Right lobe of liver (tissue), 6 donors: Measurements from ENCODE around the gene ZBTB16. TPM values are rescaled to one million over a fixed set of nuclear protein-coding genes. Genes with fewer than 3 reads are reported as not detected.

Experiments
- ATAC-seq, 4 donors: fragments of 200-7000 bp; cut with Tn5 transposase; one replicate each; pipeline ENCODE4 v1.9.1; 2020; ENCODE audit warnings: mild to moderate bottlenecking in 4 of 4, moderate library complexity in 4 of 4
- DNase-seq, 3 donors: peaks; one replicate each; pipeline ENCODE4 v3.0.0-alpha.2; 2020
- H3K27ac ChIP-seq, 3 donors: fragments of 200-600 bp; one replicate each; pipeline ENCODE4 v1.8.0; 2022
- H3K27me3 ChIP-seq, 2 donors: fragments of 200-600 bp; one replicate each; pipeline ENCODE4 v1.8.0; 2022
- H3K36me3 ChIP-seq, 4 donors: fragments of 200-600 bp; sonication (generic) in 1 of 4; one replicate each; pipeline versions ENCODE4 v1.5.1 to v1.8.0; 2017 to 2022; ENCODE audit warnings: control low read depth in 1 of 4
- H3K4me1 ChIP-seq, 4 donors: fragments of 200-600 bp; sonication (generic) in 1 of 4; one replicate each; pipeline versions ENCODE4 v1.5.1 to v1.8.0; 2017 to 2022; ENCODE audit warnings: control low read depth in 1 of 4
- H3K4me3 ChIP-seq, 3 donors: fragments of 200-600 bp; one replicate each; pipeline ENCODE4 v1.8.0; 2022
- H3K9me3 ChIP-seq, 4 donors: fragments of 200-600 bp; sonication (generic) in 1 of 4; one replicate each; pipeline versions ENCODE4 v1.5.1 to v1.8.0; 2017 to 2022; ENCODE audit warnings: control low read depth in 1 of 4
- CTCF ChIP-seq, 4 donors: fragments of 200-600 bp in 3 of 4; fragments of 450-650 bp in 1 of 4; IDR thresholded peaks; one replicate each; pipeline versions ENCODE4 v1.5.1 to v1.8.0; 2016 to 2022; ENCODE audit warnings: antibody characterized with exemption in 4 of 4, mild to moderate bottlenecking in 2 of 4
- POLR2A ChIP-seq: fragments of 450-650 bp; IDR thresholded peaks from one replicate; pipeline ENCODE4 v1.6.1; 2017; ENCODE audit warnings: antibody characterized with exemption, mild to moderate bottlenecking
- WGBS: methylation state at CpG from one replicate; pipeline ENCODE4 v1.1.6; 2018; ENCODE audit warnings: low coverage, low lambda C conversion rate; ENCODE audit not compliant: insufficient coverage; ENCODE audit errors: missing lambda C conversion rate; 5-methylcytosine and 5-hydroxymethylcytosine counted together
- intact Hi-C, 2 donors: fragments of 100-400 bp; cut with DNase I; formaldehyde crosslinking; loops; one replicate each; pipeline versions ENCODE4 v1.11.2 to v1.14.1; 2022
- total RNA-seq, 6 experiments: library from RNA; depleted of rRNA in 2 of 6; stranded (reverse); fragments of >200 nt in 2 of 6; fragmentation: NEBNext Ultra II Directional in 3 of 6; extraction: Animal tissue kit (Norgen Biotek cat#: 25700) in 3 of 6; gene quantifications; one replicate each; pipeline versions ENCODE4 v1.1.0 to v1.2.4, GENCODE V29; 2016 to 2023
- donor health status: DM: no; HTN: yes; CAD: no.
- donor health status: DM: no; HTN: no; CAD: no.
- donor health status: DM: no; HTN: no; CAD: no.
- donor health status: DM: no; HTN: yes; CAD: no.
- donor health status: DM: no; HTN: yes; CAD: no.

ZBTB16 gene
- total RNA-seq, 6 experiments from 2014 or later, result 13.1 to 205 (median 52.2) TPM

GRCh38 chr11:114063149-114063828 is 3.8 kb downstream of the ZBTB16 start:
- ATAC-seq (no peak), DNase-seq (no peak)
- no peaks in the 10 kb centered on the region for H3K9me3 ChIP-seq
- TF ChIP-seq CTCF (IDR thresholded peaks at IDR 0.05) (no peak), POLR2A (no peak)
- H3K4me3 ChIP-seq, result peak overlapping the region in 1 of 3 donors; percentile 32
- H3K27me3 ChIP-seq, result no peaks in the 10 kb centered on the region
- H3K36me3 ChIP-seq, result peaks cover 0 to 52% (median 25%) of the 10 kb centered on the region in 4 donors
- peaks cover 0 to 50% (median 28%) of the 10 kb centered on the region in 4 donors for H3K4me1 ChIP-seq
- 91% methylated on average over 8 of the region's 26 CpGs for WGBS
- intact Hi-C loops, result loop anchor here in 1 of 2 donors (10.0 kb wide), 1 partner anchor 92 kb away; no protein-coding TSS in a partner anchor
- H3K27ac ChIP-seq, result peak overlapping the region in 2 of 3 donors; percentile 93 to 100

- no peak for ATAC-seq
- H3K27ac ChIP-seq, result peak overlapping the region in 2 of 3 donors; percentile 93 to 100
- WGBS, result no CpG with 5 or more reads among the region's 8 CpGs
Observed at GRCh38 chr11:114063829-114064201, 4.3 kb downstream of the ZBTB16 start.

GRCh38 chr11:114064216-114064615 is 4.7 kb downstream of the ZBTB16 start:
- Histone ChIP-seq H3K9me3 (no peaks in the 10 kb centered on the region), H3K4me1 (peaks cover 0 to 46% (median 26%) of the 10 kb centered on the region in 4 donors), H3K36me3 (peaks cover 0 to 56% (median 29%) of the 10 kb centered on the region in 4 donors), H3K27me3 (no peaks in the 10 kb centered on the region), H3K4me3 (peak overlapping the region in 2 of 3 donors; percentile 26 to 32), H3K27ac (peak overlapping the region in 2 of 3 donors; percentile 93 to 100)
- intact Hi-C loops, result loop anchor here in 1 of 2 donors (10.0 kb wide), 1 partner anchor 91 kb away; no protein-coding TSS in a partner anchor
- TF ChIP-seq POLR2A (no peak), CTCF (IDR thresholded peaks at IDR 0.05) (peak in 1 of 4 donors; percentile 19)
- WGBS, result 59% methylated on average over 3 of the region's 14 CpGs
- ATAC-seq (peak; percentile 22 to 43 (median 35)), DNase-seq (peak; percentile 69 to 87 (median 86))

More at GRCh38 chr11:114063829-114064201, 4.3 kb downstream of the ZBTB16 start:
- Histone ChIP-seq H3K27me3 (no peaks in the 10 kb centered on the region), H3K4me3 (peak overlapping the region in 2 of 3 donors; percentile 26 to 32), H3K4me1 (peaks cover 0 to 46% (median 27%) of the 10 kb centered on the region in 4 donors), H3K36me3 (peaks cover 0 to 56% (median 27%) of the 10 kb centered on the region in 4 donors), H3K9me3 (no peaks in the 10 kb centered on the region)
- intact Hi-C loops, result loop anchor here in 1 of 2 donors (10.0 kb wide), 1 partner anchor 91 kb away; no protein-coding TSS in a partner anchor
- DNase-seq, result no peak
- TF ChIP-seq CTCF (IDR thresholded peaks at IDR 0.05), result no peak
- no peak for TF ChIP-seq POLR2A

- Histone ChIP-seq H3K36me3 (peaks cover 0 to 56% (median 32%) of the 10 kb centered on the region in 4 donors), H3K4me3 (peak overlapping the region in 2 of 3 donors; percentile 26 to 32), H3K27me3 (no peaks in the 10 kb centered on the region), H3K4me1 (peaks cover 0 to 46% (median 26%) of the 10 kb centered on the region in 4 donors), H3K9me3 (no peaks in the 10 kb centered on the region), H3K27ac (peak overlapping the region in 2 of 3 donors; percentile 93 to 100)
- no peak for ATAC-seq
- 77% methylated on average over 4 of the region's 4 CpGs for WGBS
- TF ChIP-seq POLR2A (no peak), CTCF (IDR thresholded peaks at IDR 0.05) (no peak)
- intact Hi-C loops, result loop anchor here in 1 of 2 donors (10.0 kb wide), 1 partner anchor 90 kb away; no protein-coding TSS in a partner anchor
- DNase-seq, result no peak
Observed at GRCh38 chr11:114065094-114065493, 5.6 kb downstream of the ZBTB16 start.
